ENCODE results near the gene ANO2.

Gene ANO2

DNA sequence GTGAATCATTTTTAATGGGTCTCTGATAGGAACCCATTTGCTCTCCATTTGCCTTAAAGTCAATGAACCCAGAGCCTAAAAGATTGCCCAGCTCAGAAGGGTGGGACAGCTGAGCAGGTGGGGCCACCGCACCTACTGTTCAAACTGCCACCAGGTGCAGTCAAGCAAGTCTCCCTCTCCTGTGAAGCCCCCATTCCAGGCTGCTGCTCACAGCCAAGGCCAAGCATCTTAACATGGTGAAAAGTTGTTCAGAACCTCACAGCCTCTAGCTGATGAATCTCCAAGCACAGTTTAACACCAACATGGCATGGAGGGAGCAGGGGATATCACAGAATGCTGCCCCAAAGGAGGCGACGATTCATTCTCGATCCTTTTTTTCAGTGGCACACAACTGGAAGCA, 29.5 kb downstream of the ANO2 start:
- DNase-seq = no peak

DNA sequence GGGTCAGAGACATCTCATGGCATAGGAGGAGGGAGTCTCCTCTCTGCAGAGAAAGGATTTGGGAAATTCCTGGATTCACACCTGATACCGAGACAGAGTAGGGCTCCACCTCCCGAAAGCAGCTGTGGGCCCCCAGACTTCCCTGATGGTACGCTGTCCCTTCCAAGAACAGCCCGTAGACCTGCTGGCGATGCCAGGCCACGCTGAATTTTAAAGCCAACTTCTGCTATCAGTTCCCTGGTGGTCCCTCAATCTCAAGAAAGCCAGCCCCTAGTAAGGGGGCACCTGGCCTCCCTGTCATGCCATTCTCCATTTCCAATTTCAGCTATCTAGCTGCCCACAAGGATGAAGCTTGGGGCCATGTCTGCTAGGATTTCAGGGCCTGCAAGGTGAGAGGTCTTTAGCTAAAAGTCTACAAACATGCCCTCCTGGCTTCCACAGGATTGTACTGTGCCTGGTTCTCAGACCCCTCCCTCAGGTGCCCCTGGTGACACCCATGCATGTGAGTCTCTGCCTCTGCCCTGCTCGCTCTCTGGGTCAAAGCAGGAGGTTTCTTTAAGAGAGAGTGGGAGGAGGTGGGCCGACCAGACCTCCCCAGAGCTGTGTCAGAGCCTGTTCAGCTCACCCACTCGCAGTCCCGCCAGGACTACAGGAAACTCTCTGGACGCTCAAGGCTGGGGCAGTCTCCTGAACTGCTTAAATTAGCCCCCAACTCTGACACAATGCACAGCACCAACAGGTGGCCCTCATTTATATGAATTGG, 30.5 kb downstream of the ANO2 start:
- no peak for DNase-seq

DNA sequence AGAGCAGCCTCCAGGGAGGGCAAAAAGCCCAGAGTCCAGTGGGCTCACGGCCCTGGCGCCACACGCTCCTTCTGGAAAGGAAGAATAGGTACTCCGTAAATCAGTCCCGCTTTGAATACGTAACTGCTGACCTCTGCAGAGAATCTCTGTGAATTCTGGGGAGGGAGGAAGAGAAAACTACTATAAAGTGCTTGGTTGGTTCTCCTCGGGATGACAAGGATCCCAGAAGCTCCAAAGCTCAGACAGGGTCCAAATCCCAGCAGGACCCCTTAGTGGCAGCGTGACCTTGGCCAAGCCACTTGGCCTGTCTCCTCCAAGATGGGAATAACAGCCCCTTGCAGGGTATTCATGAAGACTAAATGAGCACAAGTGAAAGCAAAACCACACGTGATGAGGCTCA, 31.7 kb downstream of the ANO2 start:
- no peak for DNase-seq

DNA sequence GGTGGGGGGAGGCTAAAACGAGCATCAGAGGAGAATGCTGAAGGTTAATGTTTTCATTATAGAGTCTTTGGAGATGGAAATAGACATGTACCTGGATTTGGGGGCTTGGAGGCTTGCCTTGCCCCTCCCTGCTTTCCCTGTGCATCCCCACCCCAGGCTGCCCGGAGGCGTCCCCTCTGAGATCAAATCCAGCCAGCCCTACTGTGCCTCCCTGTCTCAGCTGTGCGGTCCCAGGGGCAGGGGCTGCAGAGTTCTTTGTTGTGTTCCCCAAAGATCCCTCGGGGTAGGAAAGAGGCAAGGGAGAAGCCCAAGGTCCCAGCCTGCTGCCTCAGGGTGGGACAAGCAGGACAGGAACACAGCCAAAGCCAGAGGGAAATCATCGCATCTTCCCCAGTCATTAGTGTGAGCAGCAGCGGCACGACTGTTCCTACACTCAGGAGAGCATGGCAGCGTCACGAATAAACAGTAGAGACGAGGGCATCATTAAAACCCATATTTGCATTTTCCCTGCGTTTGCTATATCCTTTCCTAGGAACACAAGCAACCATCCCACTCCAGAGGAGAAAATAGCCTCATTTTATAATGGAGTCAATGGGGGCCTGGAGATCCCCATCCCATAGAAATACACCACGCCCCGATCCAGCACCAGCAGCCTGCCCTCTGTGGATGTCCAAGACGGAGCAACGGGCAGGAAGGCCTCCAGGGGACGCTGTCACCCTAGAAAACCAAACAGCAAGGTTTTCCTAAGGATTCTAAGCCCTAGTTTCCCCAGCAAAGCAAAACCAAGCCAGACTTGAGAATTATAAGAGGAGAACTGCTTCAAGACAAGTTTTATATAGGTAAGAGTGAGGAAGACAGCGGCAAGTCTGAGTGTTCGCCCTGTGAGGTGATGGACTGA, 32.4 kb downstream of the ANO2 start:
- DNase-seq = no peak

DNA sequence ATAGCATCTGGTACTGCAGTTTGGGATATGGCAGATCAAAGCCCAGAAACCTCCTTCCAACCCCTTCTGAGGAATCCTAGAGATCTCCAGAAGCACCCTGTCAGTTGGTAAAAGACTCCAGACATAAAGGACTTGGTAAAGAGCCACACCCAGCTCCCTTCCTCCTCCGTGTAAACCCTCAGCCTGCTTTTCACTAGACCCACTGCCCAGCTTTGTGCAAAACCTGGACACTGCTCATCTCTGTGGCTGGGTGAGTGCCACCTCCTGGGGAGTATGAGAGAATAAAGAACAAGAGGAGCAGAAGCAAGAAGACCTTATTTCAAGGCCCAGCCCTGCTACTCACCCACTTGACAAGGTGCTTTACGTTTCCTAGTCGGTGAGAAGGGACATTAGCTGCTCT, 33.0 kb downstream of the ANO2 start:
- no peak for DNase-seq

DNA sequence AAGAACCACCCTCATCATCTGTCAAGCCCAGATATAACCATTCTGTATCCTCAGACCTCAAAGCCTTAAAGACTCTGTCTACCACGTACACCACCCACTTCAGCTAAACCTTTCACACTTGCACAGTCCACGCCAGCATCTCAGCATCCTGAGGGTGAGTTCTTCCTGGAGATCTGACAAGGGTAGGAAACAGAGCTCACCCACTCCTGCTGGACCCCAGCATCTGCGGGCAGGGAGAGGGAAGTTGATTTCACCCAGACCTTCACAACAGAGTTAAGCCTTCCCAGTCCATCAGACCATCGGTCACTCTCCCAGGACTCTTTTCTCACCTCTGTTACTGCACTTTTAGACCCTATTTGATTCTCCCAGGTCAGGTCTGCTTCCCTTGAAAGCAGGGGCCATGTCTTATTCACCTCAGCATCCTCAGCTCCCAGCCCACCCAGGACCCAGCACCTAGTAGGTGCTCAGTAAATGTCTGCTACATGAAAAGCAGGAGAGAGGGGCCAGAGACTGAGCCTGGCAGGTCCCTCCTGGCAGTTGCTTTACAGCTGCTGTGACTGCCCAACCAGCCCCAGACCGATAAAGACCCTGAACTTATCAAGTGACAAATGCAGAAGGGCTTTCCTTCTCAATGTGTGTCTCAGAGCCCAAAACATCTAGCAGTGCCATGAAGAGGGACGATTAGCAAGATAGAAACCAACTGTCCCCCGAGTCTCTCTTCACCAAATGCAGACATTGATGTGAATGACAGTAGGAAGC, 34.1 kb downstream of the ANO2 start:
- no peak for DNase-seq

DNA sequence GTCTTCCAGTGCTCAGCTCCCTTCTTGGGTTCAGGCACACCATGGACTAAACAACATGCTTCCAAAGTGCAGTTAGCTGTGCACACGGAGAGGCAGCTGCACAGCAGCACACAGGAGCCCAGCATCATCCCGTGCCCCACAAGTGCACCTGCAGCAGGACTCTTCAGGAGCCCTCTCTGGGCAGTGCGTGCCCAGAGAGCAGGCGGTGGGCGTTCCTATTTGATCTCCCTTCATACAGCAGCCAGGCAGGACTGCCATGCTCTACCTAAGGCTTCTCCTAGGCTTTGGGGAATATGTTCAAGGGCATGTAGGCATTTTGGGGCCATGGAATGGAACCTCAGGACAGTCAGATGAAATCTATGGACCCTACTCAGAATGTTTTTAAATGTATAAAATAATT, 35.5 kb downstream of the ANO2 start:
- no peak for DNase-seq

DNA sequence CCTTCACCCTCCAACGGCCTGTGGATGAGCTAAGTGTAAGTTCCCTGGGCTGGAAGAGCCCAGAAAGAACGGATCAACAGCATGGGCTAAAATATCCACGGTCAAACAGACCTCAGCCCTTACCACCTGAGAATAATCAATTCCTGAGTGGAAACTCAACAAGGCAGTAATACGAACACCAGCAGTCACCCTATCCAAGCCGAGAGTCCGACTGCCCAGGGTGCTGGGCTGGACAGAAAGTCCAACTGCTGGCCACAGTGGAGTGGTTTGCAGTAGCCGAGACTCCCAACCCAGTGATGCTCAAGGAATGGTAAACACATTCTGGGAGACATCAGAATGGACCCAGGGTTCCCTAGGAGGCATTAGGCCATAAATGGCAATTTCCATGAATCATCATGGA, 36.8 kb downstream of the ANO2 start:
- no peak for DNase-seq

DNA sequence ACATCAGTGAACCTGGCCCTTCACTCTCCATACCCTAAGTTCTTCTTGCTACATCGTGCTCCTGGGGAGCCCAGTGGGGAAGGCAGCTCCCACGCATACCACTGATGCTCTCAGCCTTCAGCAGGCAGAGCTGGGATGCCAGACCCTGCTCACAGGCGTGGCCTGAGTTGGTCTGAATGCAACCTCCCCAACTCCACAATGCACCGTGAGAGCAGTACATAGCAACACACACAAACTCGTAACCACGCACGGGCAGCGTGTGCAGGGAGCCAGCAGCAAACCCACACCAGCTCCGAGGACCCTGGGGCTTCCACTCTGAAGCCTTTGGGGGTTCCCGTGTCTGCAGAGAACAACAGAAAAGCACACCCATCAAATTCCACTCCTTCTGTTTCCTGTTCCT, 37.3 kb downstream of the ANO2 start:
- DNase-seq = no peak

DNA sequence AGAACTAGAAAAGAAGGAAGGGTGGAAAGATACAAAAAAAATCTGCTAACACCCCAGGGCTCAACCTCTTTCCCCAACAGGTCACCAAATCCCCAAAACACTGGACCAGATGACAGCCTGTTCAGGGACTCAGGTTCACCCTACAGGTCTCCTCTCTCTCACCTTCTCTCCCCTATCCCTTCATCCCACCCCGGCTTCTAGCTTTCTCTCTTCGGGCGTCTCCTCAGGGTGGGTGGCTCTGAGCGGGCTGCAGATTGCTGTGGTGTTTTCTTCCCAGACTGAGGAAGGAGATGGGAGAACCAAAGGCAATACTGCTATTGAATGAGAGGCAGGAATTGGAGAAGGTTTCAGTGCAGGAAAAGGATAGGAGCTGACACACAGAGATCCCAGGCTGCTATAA, 39.3 kb downstream of the ANO2 start:
- no peak for DNase-seq

DNA sequence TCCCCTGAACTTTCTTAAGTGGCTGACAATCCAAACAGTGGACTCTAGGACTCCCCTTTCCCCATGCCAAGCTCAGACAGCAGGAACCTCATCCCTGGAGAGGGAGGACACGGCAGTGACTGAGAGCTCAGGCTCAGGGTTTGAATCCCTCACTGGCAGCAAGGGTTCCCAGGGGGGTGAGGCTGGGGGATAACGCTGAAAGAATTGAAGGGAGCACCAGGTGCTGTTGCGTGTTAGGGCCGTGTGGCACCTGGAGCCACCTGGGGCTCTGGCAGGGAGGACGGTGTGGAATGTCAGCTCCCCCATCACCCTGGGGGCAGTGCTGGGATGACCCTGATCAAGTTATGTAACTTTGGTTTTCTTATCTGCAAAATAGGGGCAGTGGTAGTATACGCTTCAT, 40.1 kb downstream of the ANO2 start:
- DNase-seq = no peak

DNA sequence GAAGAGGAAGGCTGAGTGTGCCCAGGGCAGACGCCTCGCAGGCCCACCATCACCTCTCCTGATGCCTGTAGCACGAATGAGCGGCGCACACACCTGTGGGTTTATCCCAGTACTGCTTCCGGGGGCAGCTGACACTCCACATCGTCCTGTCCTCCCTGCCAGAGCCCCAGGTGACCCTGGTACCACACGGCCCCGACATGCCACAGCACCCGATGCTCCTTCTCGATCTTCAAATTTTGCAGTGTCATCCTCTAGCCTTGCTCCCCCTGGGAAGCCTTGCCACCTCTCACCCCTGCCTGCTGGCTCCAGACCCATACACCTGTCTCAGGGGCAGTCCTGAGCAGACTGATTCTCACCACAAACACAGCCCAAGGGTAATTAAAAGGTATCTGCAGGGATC, 40.6 kb downstream of the ANO2 start:
- DNase-seq = no peak

DNA sequence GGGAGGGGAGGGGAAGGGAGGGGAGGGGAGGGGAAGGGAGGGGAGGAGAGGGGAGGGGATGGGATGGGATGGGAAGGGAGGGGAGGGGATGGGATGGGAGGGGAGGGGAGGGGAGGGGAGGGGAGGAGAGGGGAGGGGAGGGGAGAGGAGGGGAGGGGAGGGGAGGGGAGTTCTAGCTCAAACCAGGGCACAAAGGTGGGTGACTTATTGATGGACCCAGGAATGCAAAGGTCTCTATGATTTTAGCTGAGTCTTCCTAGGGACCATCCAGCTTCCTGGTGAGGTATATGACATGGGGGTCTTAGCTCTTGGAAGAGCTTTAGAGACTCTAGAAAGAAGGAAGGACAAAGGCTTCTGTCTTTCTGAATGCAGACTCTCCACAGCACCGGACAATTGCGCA, 42.3 kb downstream of the ANO2 start:
- DNase-seq = no peak

DNA sequence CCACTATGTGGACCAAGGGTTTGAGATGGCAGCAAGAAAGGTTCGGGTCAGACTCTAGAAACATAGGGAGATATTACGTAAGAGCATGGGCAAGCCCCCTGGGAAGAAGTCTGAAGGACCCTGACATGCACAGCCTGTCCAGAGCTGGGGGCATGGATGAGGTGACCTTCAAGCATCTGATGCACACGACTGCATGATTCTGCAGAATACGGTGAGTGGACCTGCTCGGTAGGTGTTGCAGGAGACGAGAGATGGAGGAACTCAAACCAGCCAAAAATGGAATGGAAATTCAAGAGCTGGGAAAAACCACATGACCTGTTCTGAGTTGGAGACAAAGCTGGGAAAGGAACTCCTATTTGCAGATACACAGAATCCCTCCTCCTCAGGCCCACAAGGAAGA, 43.6 kb downstream of the ANO2 start:
- no peak for DNase-seq

DNA sequence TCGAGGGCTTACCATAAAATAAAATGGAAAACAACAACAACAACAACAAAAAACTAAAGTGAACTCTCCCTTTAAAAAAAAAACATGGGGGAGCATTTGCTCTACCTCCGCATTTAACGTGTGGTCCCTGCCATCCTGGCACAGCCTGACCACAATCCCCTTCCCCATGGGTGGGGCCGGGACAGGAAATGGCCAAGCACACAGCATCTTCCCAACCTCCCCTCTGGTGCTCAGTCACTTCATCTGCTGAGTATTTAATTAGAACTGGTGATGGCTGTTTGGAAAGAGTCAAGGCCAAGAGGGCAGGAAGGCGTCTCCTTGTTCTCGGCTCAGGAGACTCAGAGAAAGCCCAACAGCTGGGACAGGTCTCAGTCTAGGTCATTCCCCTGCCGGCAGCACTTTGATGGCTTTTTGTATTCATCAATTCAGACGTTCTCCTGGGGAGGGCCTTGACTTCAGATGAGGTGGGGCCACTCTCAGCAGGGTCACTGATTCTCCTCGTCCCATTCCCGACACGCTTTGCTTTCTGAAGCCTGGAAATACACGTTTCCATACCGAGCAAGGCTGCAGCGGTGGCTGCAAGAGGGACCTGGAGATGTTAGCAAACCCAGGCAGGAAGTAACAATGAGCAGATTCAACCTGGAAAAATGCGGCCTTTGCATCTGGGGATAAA, 44.4 kb downstream of the ANO2 start:
- DNase-seq = no peak

DNA sequence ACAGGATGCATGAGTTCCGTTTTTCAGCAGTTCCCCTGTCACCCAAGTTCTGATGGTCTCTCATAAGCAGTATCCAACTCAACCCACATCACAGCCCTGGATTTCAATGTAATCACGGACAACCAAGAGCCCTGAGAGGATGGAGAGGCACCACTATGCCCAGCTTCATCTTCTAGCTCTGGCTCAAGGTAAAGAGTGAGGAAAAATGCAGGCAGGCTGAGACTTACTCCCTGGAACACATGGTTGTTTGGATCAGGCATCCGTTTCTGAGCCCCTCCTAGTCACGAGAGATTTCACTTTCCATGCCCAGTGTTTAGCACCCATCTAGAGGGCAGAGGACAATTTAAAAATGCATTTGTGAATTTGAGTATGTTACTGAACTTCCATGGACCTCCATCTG, 45.0 kb downstream of the ANO2 start:
- no peak for DNase-seq

DNA sequence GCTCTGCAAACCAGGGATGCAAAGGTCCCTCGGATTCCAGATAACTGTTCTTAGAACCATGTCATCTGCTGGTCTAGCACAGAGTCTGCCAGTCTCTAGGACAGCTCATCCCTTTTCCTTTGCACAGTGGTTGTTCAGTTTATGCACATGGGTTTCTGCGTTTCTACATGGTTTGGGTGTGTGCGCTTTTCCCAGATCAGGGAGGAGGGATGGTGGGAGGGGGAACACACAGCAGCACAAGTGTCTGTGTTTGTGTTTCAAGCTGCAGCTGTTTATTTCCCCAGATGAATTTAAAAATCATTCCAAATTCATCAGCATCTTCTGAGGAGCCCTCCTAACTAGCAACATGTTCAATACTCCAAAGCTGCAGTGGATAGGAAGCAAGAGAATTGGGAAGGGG, 45.4 kb downstream of the ANO2 start:
- DNase-seq = no peak

DNA sequence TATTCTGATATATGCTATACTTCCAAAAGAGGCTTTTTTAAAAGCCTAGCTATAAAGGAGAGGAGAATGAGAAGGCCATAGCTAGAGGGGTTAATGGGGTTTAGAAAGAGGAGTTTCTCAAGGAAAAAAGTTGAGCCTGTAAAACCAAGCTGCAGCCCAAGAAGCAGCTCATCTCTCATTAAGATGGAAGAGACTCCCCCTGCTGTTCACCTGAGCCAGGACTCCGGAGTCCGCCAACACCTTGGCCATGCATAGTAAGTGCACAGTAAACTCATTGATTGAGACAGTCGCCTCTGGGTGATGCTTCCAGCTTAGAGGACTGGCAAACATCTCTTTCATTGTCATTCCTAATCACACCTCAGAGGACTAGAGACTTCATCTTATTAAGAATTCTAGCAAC, 46.2 kb downstream of the ANO2 start:
- no peak for DNase-seq

DNA sequence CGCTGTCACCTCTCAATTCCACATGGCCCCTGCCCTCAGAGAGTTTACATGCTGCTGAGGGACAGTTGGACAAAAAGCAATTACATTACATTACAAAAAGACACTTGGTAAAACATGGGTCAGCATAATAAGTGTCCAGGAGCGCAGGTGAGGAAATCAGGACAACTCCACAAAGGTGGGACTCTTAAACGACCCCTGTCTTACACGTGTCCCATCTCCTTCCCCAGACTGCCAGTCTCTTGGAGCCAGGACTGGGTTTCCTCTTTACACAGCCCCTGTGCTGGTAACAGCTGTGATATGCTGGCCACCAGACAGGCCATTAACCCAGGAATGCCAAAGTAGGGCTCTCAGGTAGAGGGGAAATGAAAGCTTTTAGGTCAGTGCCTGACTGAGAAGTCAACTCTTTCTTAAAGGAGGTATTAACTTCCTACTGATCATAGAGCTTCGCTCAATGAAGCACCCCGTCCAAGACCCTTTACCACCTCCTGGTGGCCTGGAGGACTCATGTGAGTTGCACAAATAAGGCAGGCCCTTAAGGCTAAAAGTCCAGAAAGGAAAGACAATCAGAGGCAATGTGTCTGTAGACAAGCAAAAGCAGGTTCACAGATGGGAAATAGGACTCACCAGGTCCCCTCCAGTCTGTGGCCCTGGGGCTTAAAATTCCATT, 55.5 kb downstream of the ANO2 start:
- DNase-seq = peak; percentile 62 to 69

DNA sequence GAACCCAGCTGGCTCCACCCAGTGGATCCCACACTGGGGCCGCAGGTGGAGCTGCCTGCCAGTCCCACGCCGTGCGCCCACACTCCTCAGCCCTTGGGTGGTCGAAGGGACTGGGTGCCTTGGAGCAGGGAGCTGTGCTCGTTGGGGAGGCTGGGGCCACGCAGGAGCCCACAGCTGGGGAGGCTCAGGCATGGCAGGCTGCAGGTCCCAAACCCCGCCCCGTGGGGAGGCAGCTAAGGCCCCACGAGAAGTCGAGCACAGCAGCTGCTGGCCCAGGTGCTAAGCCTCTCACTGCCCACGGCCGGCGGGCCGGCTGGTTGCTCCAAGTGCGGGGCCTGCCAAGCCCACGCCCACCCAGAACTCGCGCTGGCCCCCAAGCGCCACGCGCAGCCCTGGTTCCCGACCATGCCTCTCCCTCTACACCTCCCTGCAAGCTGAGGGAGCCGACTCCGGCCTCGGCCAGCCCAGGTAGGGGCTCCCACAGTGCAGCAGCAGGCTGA, 56.2 kb downstream of the ANO2 start:
- DNase-seq = no peak

DNA sequence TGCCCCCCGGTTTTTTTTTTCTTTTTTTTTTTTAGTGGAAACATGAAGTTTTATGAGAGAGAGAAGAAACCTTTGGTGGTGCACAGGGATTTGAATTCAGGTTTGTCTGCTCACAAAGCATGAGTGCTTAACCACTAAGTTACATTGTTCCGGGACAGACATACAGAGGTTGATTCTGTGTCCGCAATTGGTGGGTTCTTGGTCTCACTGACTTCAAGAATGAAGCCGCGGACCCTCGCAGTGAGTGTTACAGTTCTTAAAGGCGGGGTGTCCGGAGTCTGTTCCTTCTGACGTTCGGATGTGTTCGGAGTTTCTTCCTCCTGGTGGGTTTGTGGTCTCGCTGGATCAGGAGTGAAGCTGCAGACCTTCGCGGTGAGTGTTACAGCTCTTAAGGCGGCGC, 57.2 kb downstream of the ANO2 start:
- peak in 1 of 2 experiments; percentile 17 for DNase-seq

DNA sequence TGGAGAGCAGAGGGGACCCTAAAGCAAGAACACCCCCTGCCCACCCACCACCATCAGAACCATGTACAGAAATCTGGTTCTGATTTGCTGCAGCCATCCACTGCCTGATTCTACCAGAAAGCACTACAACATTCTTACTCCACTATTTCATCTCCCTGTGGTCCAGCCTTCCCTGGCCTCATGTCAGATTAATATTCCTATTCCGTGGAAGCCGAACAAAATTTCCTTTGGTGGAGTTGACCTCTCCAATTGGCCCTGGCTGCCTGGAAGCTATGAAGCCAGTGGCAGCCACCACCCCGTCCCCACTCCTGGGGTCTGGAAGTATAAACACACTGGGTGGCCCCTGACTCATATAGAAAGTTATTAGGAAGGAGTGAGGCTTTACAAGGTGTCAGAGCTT, 60.2 kb downstream of the ANO2 start:
- no peak for DNase-seq
